ENCODE results near the gene VAPA. TPM values are rescaled to one million over a fixed set of nuclear protein-coding genes. Genes with fewer than 3 reads are reported as not detected.
"Not testable (repeated sequence)": the region's sequence is repeated elsewhere in the genome, so short reads cannot be mapped to it uniquely, and the experiment has no call there.

The VAPA gene
- total and polyA plus RNA-seq, 10 of the 15 experiments (the other 5 are each of a cell fraction or from before 2014, with no cell fraction given): 70.9 to 252 (median 166) TPM

GRCh38 chr18:9897129-9897528 lies 16.7 kb upstream of the VAPA start:
- Histone ChIP-seq H2AFZ (ENCODE audit: control insufficient read depth, low read depth, low read length) (no peak overlapping the region), H3K4me3 (no peak overlapping the region), H3K9ac (ENCODE audit: control insufficient read depth, insufficient read depth, low read length) (no peak overlapping the region), H3K27ac (ENCODE audit: control insufficient read depth, insufficient read depth) (no peak overlapping the region), H4K20me1 (ENCODE audit: control insufficient read depth, insufficient read depth) (no peaks in the 10 kb centered on the region), H3K4me2 (ENCODE audit: control insufficient read depth, insufficient read depth) (no peak overlapping the region), H3K36me3 (ENCODE audit: control insufficient read depth in 2 of 2, insufficient read depth in 2 of 2, low read length in 1 of 2) (no peaks in the 10 kb centered on the region), H3K79me2 (ENCODE audit: control insufficient read depth, insufficient read depth, low read length) (no peaks in the 10 kb centered on the region), H3K9me3 (replicated peaks; ENCODE audit: control insufficient read depth, insufficient read depth, low read length) (no peaks in the 10 kb centered on the region), H3K27me3 (replicated peaks in 1 of 2; ENCODE audit: control insufficient read depth in 2 of 2, insufficient read depth in 2 of 2, low read length in 1 of 2) (no peaks in the 10 kb centered on the region), H3K4me1 (ENCODE audit: control insufficient read depth, insufficient read depth, low read length) (no peaks in the 10 kb centered on the region)
- ChIA-PET CTCF (no interaction called here), SMC1A (ENCODE audit: uncharacterized antibody, unreplicated experiment) (no interaction called here), RAD21 (ENCODE audit: unreplicated experiment) (no interaction called here), POLR2A (no interaction called here)
- ATAC-seq: no peak
- BruUV-seq (replicated peaks): no TSS peak
- no peak for TF ChIP-seq HDAC6 (IDR thresholded peaks at IDR 0.05; ENCODE audit: unreplicated experiment)
- no peak for TF ChIP-seq CBFB (IDR thresholded peaks at IDR 0.05; ENCODE audit: low read depth)
- 54% methylated on average over 5 of the region's 5 CpGs for WGBS (ENCODE audit: insufficient coverage, insufficient replicate concordance, low lambda C conversion rate, missing lambda C conversion rate)
- DNase-seq (ENCODE audit: low read depth, low spot score): no peak
- in situ Hi-C loops (cut with MboI): no loop called here
- intact Hi-C loops (cut with micrococcal nuclease; ENCODE audit: unreplicated experiment): no loop called here
- no peak for FAIRE-seq

DNA sequence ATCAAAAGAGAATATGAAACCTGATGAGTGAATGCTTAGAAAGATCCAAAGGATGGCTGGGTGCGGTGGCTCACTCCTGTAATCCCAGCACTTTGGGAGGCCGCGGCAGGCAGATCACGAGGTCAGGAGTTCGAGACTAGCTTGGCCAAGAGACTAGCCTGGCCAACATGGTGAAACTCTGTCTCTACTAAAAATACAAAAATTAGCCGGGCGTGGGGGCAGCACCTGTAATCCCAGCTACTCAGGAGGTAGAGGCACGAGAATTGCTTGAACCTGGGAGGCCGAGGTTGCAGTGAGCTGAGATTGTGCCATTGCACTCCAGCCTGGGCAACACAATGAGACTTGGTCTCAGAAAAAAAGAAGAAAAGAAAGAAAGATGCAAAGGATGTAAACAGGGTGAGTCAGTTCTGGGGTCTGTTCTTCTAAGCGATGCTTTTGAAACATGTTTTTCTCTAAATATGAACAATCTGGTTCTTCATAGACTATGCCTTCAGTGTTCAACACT lies 16.0 kb upstream of the VAPA start:
- FAIRE-seq; H3K36me3 ChIP-seq (ENCODE audit: control insufficient read depth in 2 of 2, insufficient read depth in 2 of 2, low read length in 1 of 2); RAD21 ChIA-PET (ENCODE audit: unreplicated experiment); H3K9ac ChIP-seq (ENCODE audit: control insufficient read depth, insufficient read depth, low read length); H3K9me3 ChIP-seq (replicated peaks; ENCODE audit: control insufficient read depth, insufficient read depth, low read length); H3K27me3 ChIP-seq (replicated peaks in 1 of 2; ENCODE audit: control insufficient read depth in 2 of 2, insufficient read depth in 2 of 2, low read length in 1 of 2); H3K4me3 ChIP-seq; H3K27ac ChIP-seq (ENCODE audit: control insufficient read depth, insufficient read depth); POLR2A ChIA-PET; CTCF ChIA-PET; H4K20me1 ChIP-seq (ENCODE audit: control insufficient read depth, insufficient read depth); H2AFZ ChIP-seq (ENCODE audit: control insufficient read depth, low read depth, low read length); BruUV-seq (replicated peaks); ATAC-seq; H3K79me2 ChIP-seq (ENCODE audit: control insufficient read depth, insufficient read depth, low read length); in situ Hi-C loops (cut with MboI); H3K4me2 ChIP-seq (ENCODE audit: control insufficient read depth, insufficient read depth); H3K4me1 ChIP-seq (ENCODE audit: control insufficient read depth, insufficient read depth, low read length); DNase-seq (ENCODE audit: low read depth, low spot score); intact Hi-C loops (cut with micrococcal nuclease; ENCODE audit: unreplicated experiment): not testable (repeated sequence)
- WGBS (ENCODE audit: insufficient coverage, insufficient replicate concordance, low lambda C conversion rate, missing lambda C conversion rate): 64% methylated on average over 10 of the region's 10 CpGs
- SMC1A ChIA-PET (ENCODE audit: uncharacterized antibody, unreplicated experiment): interaction anchor here (0.7 kb wide), 1 partner anchor 9 kb away, joined by 3 read pairs; no protein-coding TSS in a partner anchor

Measured in GM12878 (cell line).